Activated CD4-positive, alpha-beta T cell treated with anti-CD3 and anti-CD28 coated beads, Interleukin-2, Interleukin-6, amounts not matched to agents 100 ng/mL and 50 ng/mL, durations not matched to agents 16 hours and 8 hours (primary cell): ENCODE measurements around the gene TPM2.
A peak's percentile ranks its signal among the peaks of the same experiment; 100 is the strongest.

Experiments
- DNase-seq: peaks from one replicate; pipeline ENCODE4 v3.0.0-alpha.2; 2020

TPM2 gene

GRCh38 chr9:35717132-35717870 is 27.6 kb upstream of the TPM2 start:
- no peak for DNase-seq

- DNase-seq: no peak
Measured at GRCh38 chr9:35716230-35716629, 26.5 kb upstream of the TPM2 start.

GRCh38 chr9:35714579-35715252 is 25.0 kb upstream of the TPM2 start:
- DNase-seq: no peak

GRCh38 chr9:35714123-35714522 is 24.4 kb upstream of the TPM2 start:
- DNase-seq: no peak

GRCh38 chr9:35713578-35713977 is 23.9 kb upstream of the TPM2 start:
- no peak for DNase-seq

- no peak for DNase-seq
Measured at GRCh38 chr9:35712762-35713400, 23.2 kb upstream of the TPM2 start.

GRCh38 chr9:35711501-35712428 is 22.0 kb upstream of the TPM2 start:
- no peak for DNase-seq

GRCh38 chr9:35710818-35711500 is 21.2 kb upstream of the TPM2 start:
- no peak for DNase-seq

- DNase-seq: no peak
Measured at GRCh38 chr9:35708146-35708545, 18.4 kb upstream of the TPM2 start.

GRCh38 chr9:35706951-35707350 is 17.2 kb upstream of the TPM2 start:
- DNase-seq: no peak

GRCh38 chr9:35705836-35706430 is 16.2 kb upstream of the TPM2 start:
- DNase-seq: no peak

GRCh38 chr9:35705372-35705771 is 15.6 kb upstream of the TPM2 start:
- no peak for DNase-seq

GRCh38 chr9:35703906-35704672 is 14.4 kb upstream of the TPM2 start:
- no peak for DNase-seq

- DNase-seq: no peak
Measured at GRCh38 chr9:35702696-35703095, 13.0 kb upstream of the TPM2 start.

GRCh38 chr9:35700942-35701341 is 11.2 kb upstream of the TPM2 start:
- DNase-seq: no peak

- no peak for DNase-seq
Measured at GRCh38 chr9:35700031-35700430, 10.3 kb upstream of the TPM2 start.

GRCh38 chr9:35698231-35698630 is 8.5 kb upstream of the TPM2 start:
- no peak for DNase-seq

- DNase-seq: no peak
Measured at GRCh38 chr9:35697486-35697885, 7.8 kb upstream of the TPM2 start.

- DNase-seq: peak; percentile 70
Measured at GRCh38 chr9:35696520-35697215, 6.9 kb upstream of the TPM2 start.

- DNase-seq: no peak
Measured at GRCh38 chr9:35695943-35696401, 6.2 kb upstream of the TPM2 start.
